Cerebellar cortex (tissue), 1 donor: ENCODE data around the gene PGC.
"Not testable (repeated sequence)": the region's sequence is repeated elsewhere in the genome, so short reads cannot be mapped to it uniquely, and the experiment has no call there.

Source experiments
- DNase-seq: peaks from one replicate; pipeline ENCODE4 v3.0.0-alpha.2; 2015; ENCODE audit warnings: low spot score

Gene PGC

GRCh38 chr6:41775293-41775882 is 28.2 kb upstream of the PGC start:
- DNase-seq = no peak

- DNase-seq = no peak
Observed at GRCh38 chr6:41774841-41775240, 27.6 kb upstream of the PGC start.

- DNase-seq = no peak
Observed at GRCh38 chr6:41771058-41771983, 24.1 kb upstream of the PGC start.

- no peak for DNase-seq
Observed at GRCh38 chr6:41770381-41771057, 23.3 kb upstream of the PGC start.

- DNase-seq = no peak
Observed at GRCh38 chr6:41769376-41769775, 22.2 kb upstream of the PGC start.

GRCh38 chr6:41768545-41769308 is 21.5 kb upstream of the PGC start:
- no peak for DNase-seq

- no peak for DNase-seq
Observed at GRCh38 chr6:41767112-41767833, 20.1 kb upstream of the PGC start.

GRCh38 chr6:41766043-41766664 is 19.0 kb upstream of the PGC start:
- DNase-seq = not testable (repeated sequence)

GRCh38 chr6:41763470-41763869 is 16.3 kb upstream of the PGC start:
- DNase-seq = no peak

- DNase-seq = no peak
Observed at GRCh38 chr6:41759905-41760579, 12.8 kb upstream of the PGC start.

GRCh38 chr6:41759106-41759904 is 12.1 kb upstream of the PGC start:
- no peak for DNase-seq

- no peak for DNase-seq
Observed at GRCh38 chr6:41758641-41759035, 11.4 kb upstream of the PGC start.

GRCh38 chr6:41757931-41758640 is 10.9 kb upstream of the PGC start:
- no peak for DNase-seq

- DNase-seq = no peak
Observed at GRCh38 chr6:41757271-41757670, 10.1 kb upstream of the PGC start.

GRCh38 chr6:41756354-41756753 is 9.2 kb upstream of the PGC start:
- no peak for DNase-seq

- no peak for DNase-seq
Observed at GRCh38 chr6:41755895-41756294, 8.7 kb upstream of the PGC start.

GRCh38 chr6:41750374-41750773 is 3.2 kb upstream of the PGC start:
- DNase-seq = no peak

- no peak for DNase-seq
Observed at GRCh38 chr6:41748542-41748941, 1.3 kb upstream of the PGC start.

- no peak for DNase-seq
Observed at GRCh38 chr6:41748102-41748477, 893 bp upstream of the PGC start.
